Measurements from ENCODE around the gene TRAIP.
A peak's percentile ranks its signal among the peaks of the same experiment; 100 is the strongest.

Gene TRAIP

GRCh38 chr3:49872801-49873281 is 16.5 kb upstream of the TRAIP start:
- DNase-seq (ENCODE audit: low read depth): no peak
- no peak overlapping the region for H3K4me3 ChIP-seq (ENCODE audit: low read length)
- TF ChIP-seq CTCF (IDR thresholded peaks at IDR 0.05; ENCODE audit: insufficient read depth, low read depth, low read length, missing control alignments): no peak

GRCh38 chr3:49871531-49872153 is 15.3 kb upstream of the TRAIP start:
- no peak overlapping the region for H3K4me3 ChIP-seq (ENCODE audit: low read length)
- DNase-seq (ENCODE audit: low read depth): no peak

GRCh38 chr3:49869525-49870126 is 13.3 kb upstream of the TRAIP start, which contains the start of gene CAMKV:
CAMKV (minus strand) TSS chr3:49869906; CDS start chr3:49862388, 7,518 bp downstream.
- TF ChIP-seq CTCF (IDR thresholded peaks at IDR 0.05; ENCODE audit: insufficient read depth, low read depth, low read length, missing control alignments): no peak
- no peak within 1 kb of the TSS for H3K4me3 ChIP-seq (ENCODE audit: low read length)
- no peak for DNase-seq (ENCODE audit: low read depth)

More at GRCh38 chr3:49871531-49872153, 15.3 kb upstream of the TRAIP start:
- no peak for TF ChIP-seq CTCF (IDR thresholded peaks at IDR 0.05; ENCODE audit: insufficient read depth, low read depth, low read length, missing control alignments)

- DNase-seq (ENCODE audit: low read depth): no peak
- no peak overlapping the region for H3K4me3 ChIP-seq (ENCODE audit: low read length)
- no peak for TF ChIP-seq CTCF (IDR thresholded peaks at IDR 0.05; ENCODE audit: insufficient read depth, low read depth, low read length, missing control alignments)
Observed at GRCh38 chr3:49868862-49869466, 12.6 kb upstream of the TRAIP start.

- no peak overlapping the region for H3K4me3 ChIP-seq (ENCODE audit: low read length)
- no peak for TF ChIP-seq CTCF (IDR thresholded peaks at IDR 0.05; ENCODE audit: insufficient read depth, low read depth, low read length, missing control alignments)
- peak; percentile 61 for DNase-seq (ENCODE audit: low read depth)
Observed at GRCh38 chr3:49867871-49868321, 11.5 kb upstream of the TRAIP start.

GRCh38 chr3:49867400-49867799 is 11.0 kb upstream of the TRAIP start:
- DNase-seq (ENCODE audit: low read depth): no peak
- TF ChIP-seq CTCF (IDR thresholded peaks at IDR 0.05; ENCODE audit: insufficient read depth, low read depth, low read length, missing control alignments): no peak
- no peak overlapping the region for H3K4me3 ChIP-seq (ENCODE audit: low read length)

Measured in epithelial cell of esophagus (primary cell).